Neural progenitor cell (in vitro differentiated cells): ENCODE data around the gene DBI. TPM values are rescaled to one million over a fixed set of nuclear protein-coding genes. Genes with fewer than 3 reads are reported as not detected.
"Not testable (repeated sequence)": the region's sequence is repeated elsewhere in the genome, so short reads cannot be mapped to it uniquely, and the experiment has no call there.

Source experiments
- DNase-seq: peaks from one replicate; pipeline ENCODE4 v3.0.0-alpha.2; 2016; ENCODE audit warnings: low spot score
- H2AFZ ChIP-seq: fragments of 200-600 bp; sonication (generic); replicated peaks from 2 replicates; pipeline ENCODE4 v1.6.1; 2016; ENCODE audit warnings: antibody characterized with exemption
- H3F3A ChIP-seq: fragments of 200-600 bp; sonication (generic); 2 replicates; pipeline ENCODE4 v1.6.1; 2016; ENCODE audit warnings: antibody characterized with exemption, low read depth
- H3K27ac ChIP-seq: fragments of 200-600 bp; sonication (generic); 2 replicates; pipeline ENCODE4 v1.5.1; 2016; ENCODE audit warnings: mild to moderate bottlenecking
- H3K27me3 ChIP-seq: fragments of 200-600 bp; sonication (generic); 2 replicates; pipeline ENCODE4 v1.6.1; 2016; ENCODE audit warnings: mild to moderate bottlenecking, moderate library complexity
- H3K36me3 ChIP-seq: fragments of 200-600 bp; sonication (generic); 2 replicates; pipeline ENCODE4 v1.5.1; 2016
- H3K4me1 ChIP-seq: fragments of 200-600 bp; sonication (generic); 2 replicates; pipeline ENCODE4 v1.6.1; 2016; ENCODE audit warnings: mixed run types
- H3K4me2 ChIP-seq: fragments of 200-600 bp; sonication (generic); 2 replicates; pipeline ENCODE4 v1.6.1; 2016
- H3K4me3 ChIP-seq: fragments of 200-600 bp; sonication (generic); 2 replicates; pipeline ENCODE4 v1.5.1; 2016
- H3K79me2 ChIP-seq: fragments of 200-600 bp; sonication (generic); 2 replicates; pipeline ENCODE4 v1.6.1; 2016; ENCODE audit warnings: low read depth
- H3K9ac ChIP-seq: fragments of 200-600 bp; sonication (generic); 2 replicates; pipeline ENCODE4 v1.6.1; 2016
- H3K9me3 ChIP-seq: fragments of 200-600 bp; sonication (generic); 2 replicates; pipeline ENCODE4 v1.5.1; 2016; ENCODE audit warnings: low read depth
- H4K20me1 ChIP-seq: fragments of 200-600 bp; sonication (generic); 2 replicates; pipeline ENCODE4 v1.6.1; 2016; ENCODE audit warnings: low read depth
- H3K27ac Mint-ChIP-seq: 3 replicates; pipeline ENCODE4 v1.8.0; 2021; ENCODE audit warnings: mixed read lengths
- H3K27me3 Mint-ChIP-seq: 2 replicates; pipeline ENCODE4 v1.8.0; 2022; ENCODE audit warnings: low read depth, mild to moderate bottlenecking, inconsistent platforms, moderate library complexity, mixed read lengths; ENCODE audit not compliant: insufficient read depth
- H3K36me3 Mint-ChIP-seq: 3 replicates; pipeline ENCODE4 v1.8.0; 2021; ENCODE audit warnings: mixed read lengths
- H3K4me1 Mint-ChIP-seq: 3 replicates; pipeline ENCODE4 v1.8.0; 2021; ENCODE audit warnings: mixed read lengths
- H3K4me3 Mint-ChIP-seq: 3 replicates; pipeline ENCODE4 v1.8.0; 2021; ENCODE audit warnings: mild to moderate bottlenecking, moderate library complexity, mixed read lengths
- H3K9me3 Mint-ChIP-seq: 3 replicates; pipeline ENCODE4 v1.8.0; 2020; ENCODE audit warnings: mixed read lengths
- EZH2 ChIP-seq: fragments of 200-600 bp; sonication (generic); IDR thresholded peaks from 2 replicates; pipeline ENCODE4 v1.6.1; 2017; ENCODE audit warnings: antibody characterized with exemption, mild to moderate bottlenecking, moderate library complexity
- EZH2phosphoT487 ChIP-seq: fragments of 200-600 bp; sonication (generic); IDR thresholded peaks from 2 replicates; pipeline ENCODE4 v1.6.1; 2017; ENCODE audit warnings: antibody characterized with exemption
- total RNA-seq: library from RNA; depleted of rRNA; stranded (reverse); fragments of >200 nt; gene quantifications from 2 replicates; pipeline ENCODE4 v1.2.3, GENCODE V29; 2015; ENCODE audit warnings: low replicate concordance
- TF ChIP-seq, protein P1 (sequence below): fragments of 200-600 bp; sonication (generic); IDR thresholded peaks from 2 replicates; pipeline ENCODE4 v1.5.1; 2017; ENCODE audit warnings: antibody characterized with exemption, mild to moderate bottlenecking

DBI gene
- total RNA-seq, 1 donor from 2014 or later, result 238 TPM

DNA sequence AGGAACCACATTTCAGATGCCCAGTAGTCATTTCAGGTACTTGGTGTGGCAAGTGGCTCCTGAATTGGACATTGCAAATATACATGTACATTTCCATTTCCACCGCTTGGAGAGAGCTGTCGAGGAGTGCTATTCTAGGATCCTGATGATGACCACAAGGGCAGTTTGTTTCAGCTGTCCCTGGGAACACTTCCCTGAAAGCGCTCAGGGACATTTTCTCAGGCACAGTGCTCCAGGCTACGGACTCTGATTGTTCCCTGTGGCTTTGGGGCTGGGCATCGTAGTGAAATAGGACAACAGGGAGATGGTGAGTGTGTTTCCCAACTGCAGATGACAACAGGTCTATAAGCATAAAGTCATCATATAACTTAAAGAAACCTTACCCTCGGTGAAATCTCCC is 3.1 kb downstream of the DBI start:
- Histone ChIP-seq H3K27ac (no peak overlapping the region), H3K27me3 (no peaks in the 10 kb centered on the region), H3K9ac (no peak overlapping the region), H3K4me1 (peaks cover 16% of the 10 kb centered on the region), H3K4me2 (no peak overlapping the region), H2AFZ (no peak overlapping the region), H3K36me3 (no peaks in the 10 kb centered on the region), H3K9me3 (no peaks in the 10 kb centered on the region), H3F3A (no peaks in the 10 kb centered on the region), H4K20me1 (peaks cover 20% of the 10 kb centered on the region), H3K4me3 (no peak overlapping the region), H3K79me2 (peaks cover 33% of the 10 kb centered on the region)
- Mint-ChIP-seq H3K4me3 (no peak overlapping the region), H3K4me1 (peaks cover 18% of the 10 kb centered on the region), H3K27ac (no peak overlapping the region), H3K27me3 (peaks cover 6% of the 10 kb centered on the region), H3K36me3 (peaks cover 53% of the 10 kb centered on the region), H3K9me3 (peaks cover 9% of the 10 kb centered on the region)
- TF ChIP-seq, protein P1, sequence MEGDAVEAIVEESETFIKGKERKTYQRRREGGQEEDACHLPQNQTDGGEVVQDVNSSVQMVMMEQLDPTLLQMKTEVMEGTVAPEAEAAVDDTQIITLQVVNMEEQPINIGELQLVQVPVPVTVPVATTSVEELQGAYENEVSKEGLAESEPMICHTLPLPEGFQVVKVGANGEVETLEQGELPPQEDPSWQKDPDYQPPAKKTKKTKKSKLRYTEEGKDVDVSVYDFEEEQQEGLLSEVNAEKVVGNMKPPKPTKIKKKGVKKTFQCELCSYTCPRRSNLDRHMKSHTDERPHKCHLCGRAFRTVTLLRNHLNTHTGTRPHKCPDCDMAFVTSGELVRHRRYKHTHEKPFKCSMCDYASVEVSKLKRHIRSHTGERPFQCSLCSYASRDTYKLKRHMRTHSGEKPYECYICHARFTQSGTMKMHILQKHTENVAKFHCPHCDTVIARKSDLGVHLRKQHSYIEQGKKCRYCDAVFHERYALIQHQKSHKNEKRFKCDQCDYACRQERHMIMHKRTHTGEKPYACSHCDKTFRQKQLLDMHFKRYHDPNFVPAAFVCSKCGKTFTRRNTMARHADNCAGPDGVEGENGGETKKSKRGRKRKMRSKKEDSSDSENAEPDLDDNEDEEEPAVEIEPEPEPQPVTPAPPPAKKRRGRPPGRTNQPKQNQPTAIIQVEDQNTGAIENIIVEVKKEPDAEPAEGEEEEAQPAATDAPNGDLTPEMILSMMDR, result no peak
- TF ChIP-seq EZH2phosphoT487 (no peak), EZH2 (no peak)
- no peak for DNase-seq

DNA sequence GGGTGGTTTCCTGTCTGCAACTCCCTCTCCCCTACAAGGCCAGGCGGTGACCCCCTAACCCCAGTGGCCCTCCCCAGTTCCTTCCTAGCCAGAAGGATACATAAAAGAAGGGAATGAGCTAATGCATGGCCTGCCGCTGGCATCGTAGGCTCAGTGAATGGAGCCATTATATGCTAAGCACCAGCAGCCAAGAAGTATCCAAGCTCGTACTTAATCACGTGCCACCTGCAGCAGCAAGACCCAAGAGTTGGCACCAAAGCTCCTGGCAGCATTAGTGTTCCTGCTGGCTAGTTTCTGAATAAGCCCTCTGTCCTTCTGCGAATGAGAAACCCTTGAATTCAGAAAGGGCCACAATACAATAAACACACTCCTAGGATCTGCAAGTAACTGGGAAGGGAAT is 4.3 kb downstream of the DBI start:
- H3K36me3 ChIP-seq, result no peaks in the 10 kb centered on the region
- H3K9me3 ChIP-seq, result no peaks in the 10 kb centered on the region
- H3K27ac ChIP-seq, result no peak overlapping the region
- no peaks in the 10 kb centered on the region for H3K27me3 ChIP-seq
- Mint-ChIP-seq H3K9me3 (peaks cover 9% of the 10 kb centered on the region), H3K27ac (no peak overlapping the region), H3K4me1 (peaks cover 6% of the 10 kb centered on the region), H3K36me3 (peaks cover 55% of the 10 kb centered on the region), H3K27me3 (peaks cover 6% of the 10 kb centered on the region), H3K4me3 (no peak overlapping the region)
- peaks cover 7% of the 10 kb centered on the region for H3K4me1 ChIP-seq
- H3K4me3 ChIP-seq, result no peak overlapping the region
- no peak overlapping the region for H3K4me2 ChIP-seq
- no peak for DNase-seq
- H2AFZ ChIP-seq, result no peak overlapping the region
- H3K9ac ChIP-seq, result no peak overlapping the region
- H3F3A ChIP-seq, result no peaks in the 10 kb centered on the region
- H3K79me2 ChIP-seq, result peaks cover 20% of the 10 kb centered on the region
- TF ChIP-seq EZH2 (no peak), EZH2phosphoT487 (no peak)
- TF ChIP-seq, protein P1, result no peak
- peaks cover 15% of the 10 kb centered on the region for H4K20me1 ChIP-seq

DNA sequence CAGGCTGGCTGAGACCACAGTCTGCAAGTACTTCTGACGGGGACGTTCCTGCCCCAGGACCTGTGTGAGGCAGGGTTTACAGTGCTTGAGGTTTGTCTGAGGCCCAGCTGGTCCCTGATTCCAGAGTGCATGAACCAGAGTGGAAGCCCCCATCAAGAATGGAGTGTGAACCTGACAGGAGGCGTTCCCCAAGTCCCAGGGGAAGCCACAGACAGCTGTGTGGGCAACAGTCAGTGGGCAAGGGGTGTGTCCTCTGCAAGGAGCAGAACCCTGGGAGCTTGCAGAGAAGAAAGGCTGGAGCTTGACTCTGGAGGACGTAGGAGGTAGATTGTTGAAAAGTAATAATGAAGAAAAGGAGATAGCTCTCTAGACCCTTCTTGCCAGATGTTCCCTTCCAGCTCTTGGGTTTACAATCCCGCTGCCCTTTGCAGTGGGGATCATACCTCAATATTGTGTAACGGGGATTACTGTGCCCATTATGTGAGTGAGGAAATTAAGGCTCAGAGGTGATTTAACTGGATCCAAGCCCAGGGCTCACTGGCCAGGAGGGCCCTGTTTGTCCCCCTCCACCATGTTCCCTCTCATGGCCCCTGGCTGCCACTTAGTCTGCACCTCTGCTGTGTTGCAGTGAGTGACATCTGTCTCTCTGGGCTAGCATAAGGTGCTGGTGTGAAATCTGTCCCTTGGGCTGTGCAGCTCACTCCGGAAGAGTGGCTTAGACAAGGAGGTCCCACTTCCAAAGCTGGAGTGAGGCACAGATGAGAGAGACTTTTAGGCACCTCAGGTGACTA is 6.2 kb downstream of the DBI start:
- Histone ChIP-seq H2AFZ (no peak overlapping the region), H3F3A (no peaks in the 10 kb centered on the region), H3K4me1 (peaks cover 9% of the 10 kb centered on the region), H3K4me2 (no peak overlapping the region), H3K9ac (no peak overlapping the region), H3K27ac (no peak overlapping the region), H3K4me3 (no peak overlapping the region), H3K79me2 (peaks cover 9% of the 10 kb centered on the region), H3K9me3 (no peaks in the 10 kb centered on the region), H4K20me1 (peaks cover 10% of the 10 kb centered on the region), H3K36me3 (no peaks in the 10 kb centered on the region), H3K27me3 (no peaks in the 10 kb centered on the region)
- Mint-ChIP-seq H3K9me3 (peaks cover 9% of the 10 kb centered on the region), H3K27ac (no peak overlapping the region), H3K4me3 (no peak overlapping the region), H3K4me1 (peaks cover 3% of the 10 kb centered on the region), H3K36me3 (peaks cover 55% of the 10 kb centered on the region), H3K27me3 (peaks cover 2% of the 10 kb centered on the region)
- no peak for DNase-seq
- no peak for TF ChIP-seq EZH2phosphoT487
- no peak for TF ChIP-seq EZH2
- TF ChIP-seq, protein P1, result no peak

DNA sequence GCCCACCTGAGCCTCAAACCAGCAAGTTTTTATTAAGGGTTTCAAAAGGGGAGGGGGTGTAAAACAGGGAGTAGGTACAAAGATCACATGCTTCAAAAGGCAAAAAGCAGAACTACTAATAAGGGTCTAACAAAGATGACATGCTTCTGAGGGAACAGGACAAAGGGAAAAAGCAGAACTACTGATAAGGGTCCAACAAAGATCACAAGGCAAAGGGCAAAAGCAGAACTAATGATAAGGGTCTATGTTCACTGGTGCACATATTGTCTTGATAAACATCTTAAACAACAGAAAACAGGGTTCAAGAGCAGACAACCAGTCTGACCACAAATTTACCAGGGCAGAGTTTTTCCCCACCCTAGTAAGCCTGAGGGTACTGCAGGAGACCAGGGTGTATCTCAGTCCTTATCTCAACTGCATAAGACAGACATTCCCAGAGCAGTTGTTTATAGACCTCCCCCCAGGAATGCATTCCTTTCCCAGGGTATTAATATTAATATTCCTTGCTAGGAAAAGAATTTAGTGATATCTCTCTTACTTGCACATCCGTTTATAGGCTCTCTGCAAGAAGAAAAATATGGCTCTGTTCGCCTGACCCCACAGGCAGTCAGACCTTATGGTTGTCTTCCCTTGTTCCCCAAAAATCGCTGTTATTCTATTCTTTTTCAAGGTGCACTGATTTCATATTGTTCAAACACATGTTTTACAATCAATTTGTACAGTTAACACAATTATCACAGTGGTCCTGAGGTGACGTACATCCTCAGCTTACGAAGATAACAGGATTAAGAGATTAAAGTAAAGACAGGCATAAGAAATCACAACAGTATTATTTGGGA is 7.3 kb downstream of the DBI start:
- H2AFZ ChIP-seq, H3K27me3 ChIP-seq, H3K9me3 Mint-ChIP-seq, H3K9ac ChIP-seq, H3K27ac Mint-ChIP-seq, H3K79me2 ChIP-seq, H3K36me3 ChIP-seq, H3K27me3 Mint-ChIP-seq, H3K4me3 ChIP-seq, H3K27ac ChIP-seq, H3K4me1 ChIP-seq, H3K4me3 Mint-ChIP-seq, H3K4me1 Mint-ChIP-seq, H3K4me2 ChIP-seq, H3K9me3 ChIP-seq, DNase-seq, H4K20me1 ChIP-seq, H3F3A ChIP-seq: not testable (repeated sequence)
- peaks cover 48% of the 10 kb centered on the region for H3K36me3 Mint-ChIP-seq

DNA sequence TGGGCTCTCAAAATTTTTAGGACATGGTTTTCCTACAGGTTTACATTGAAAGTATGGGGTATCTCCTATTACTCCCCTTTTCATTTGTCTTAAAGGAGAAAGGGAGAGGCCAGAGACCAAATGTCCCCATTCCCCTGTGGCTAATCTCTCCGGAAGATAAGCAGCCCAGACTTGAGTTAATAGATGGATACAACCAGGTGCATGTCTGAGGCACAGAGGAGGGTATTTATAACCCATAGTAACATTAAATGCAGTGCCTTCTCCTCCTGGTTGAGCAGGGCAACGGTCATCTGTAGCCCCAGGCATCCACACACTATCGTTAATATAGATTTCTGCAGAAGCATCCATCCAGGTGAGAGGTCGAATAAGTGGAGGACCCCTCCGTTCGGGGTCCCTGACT is 9.6 kb downstream of the DBI start:
- H3K9me3 Mint-ChIP-seq, H3K79me2 ChIP-seq, H3K4me2 ChIP-seq, H2AFZ ChIP-seq, H3K4me1 Mint-ChIP-seq, H3K36me3 ChIP-seq, H3K27ac ChIP-seq, H4K20me1 ChIP-seq, H3K4me3 Mint-ChIP-seq, H3K27me3 Mint-ChIP-seq, H3F3A ChIP-seq, H3K27me3 ChIP-seq, DNase-seq, H3K9me3 ChIP-seq, H3K4me3 ChIP-seq, H3K27ac Mint-ChIP-seq, H3K9ac ChIP-seq: not testable (repeated sequence)
- peaks cover 21% of the 10 kb centered on the region for H3K4me1 ChIP-seq
- peaks cover 32% of the 10 kb centered on the region for H3K36me3 Mint-ChIP-seq
